Fibroblast of pulmonary artery (primary cell): Measurements from ENCODE around the gene NEURL1.

ENCODE experiments used
- DNase-seq: peaks from one replicate; pipeline ENCODE4 v3.0.0-alpha.2; 2010; ENCODE audit warnings: low read depth
- H3K4me3 ChIP-seq: replicated peaks from 2 replicates; pipeline ENCODE4 v1.5.1; 2011; ENCODE audit warnings: low read depth, mild to moderate bottlenecking, control low read depth, low read length, moderate library complexity
- TF ChIP-seq, protein P1 (sequence below): IDR thresholded peaks from 2 replicates; pipeline ENCODE4 v1.5.1; 2011; ENCODE audit warnings: mild to moderate bottlenecking, control low read depth, low read length, inconsistent platforms; ENCODE audit errors: missing control alignments

NEURL1 gene

DNA sequence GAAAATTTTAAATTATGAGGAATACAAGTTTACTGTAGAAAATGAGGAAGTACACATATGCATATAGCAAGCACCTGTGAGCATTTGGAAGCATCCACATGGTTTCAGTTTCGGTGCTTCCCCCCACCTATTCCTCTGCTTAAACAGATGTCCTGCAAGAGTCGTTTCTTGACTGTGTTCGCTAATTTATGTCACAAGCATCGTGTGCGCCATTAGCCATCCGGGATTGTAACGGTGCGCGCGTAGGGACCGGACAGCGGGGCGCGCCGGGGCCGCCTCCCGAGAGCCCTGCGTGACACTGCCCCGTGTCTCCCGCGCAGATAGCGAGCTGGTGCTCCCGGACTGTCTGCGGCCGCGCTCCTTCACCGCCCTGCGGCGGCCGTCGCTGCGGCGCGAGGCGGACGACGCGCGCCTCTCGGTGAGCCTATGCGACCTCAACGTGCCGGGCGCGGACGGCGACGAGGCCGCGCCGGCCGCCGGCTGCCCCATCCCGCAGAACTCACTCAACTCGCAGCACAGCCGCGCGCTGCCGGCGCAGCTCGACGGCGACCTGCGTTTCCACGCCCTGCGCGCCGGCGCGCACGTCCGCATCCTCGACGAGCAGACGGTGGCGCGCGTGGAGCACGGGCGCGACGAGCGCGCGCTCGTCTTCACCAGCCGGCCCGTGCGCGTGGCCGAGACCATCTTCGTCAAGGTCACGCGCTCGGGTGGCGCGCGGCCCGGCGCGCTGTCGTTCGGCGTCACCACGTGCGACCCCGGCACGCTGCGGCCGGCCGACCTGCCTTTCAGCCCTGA is 90.9 kb downstream of the NEURL1 start:
- H3K4me3 ChIP-seq: no peak overlapping the region
- no peak for DNase-seq
- TF ChIP-seq, protein P1, sequence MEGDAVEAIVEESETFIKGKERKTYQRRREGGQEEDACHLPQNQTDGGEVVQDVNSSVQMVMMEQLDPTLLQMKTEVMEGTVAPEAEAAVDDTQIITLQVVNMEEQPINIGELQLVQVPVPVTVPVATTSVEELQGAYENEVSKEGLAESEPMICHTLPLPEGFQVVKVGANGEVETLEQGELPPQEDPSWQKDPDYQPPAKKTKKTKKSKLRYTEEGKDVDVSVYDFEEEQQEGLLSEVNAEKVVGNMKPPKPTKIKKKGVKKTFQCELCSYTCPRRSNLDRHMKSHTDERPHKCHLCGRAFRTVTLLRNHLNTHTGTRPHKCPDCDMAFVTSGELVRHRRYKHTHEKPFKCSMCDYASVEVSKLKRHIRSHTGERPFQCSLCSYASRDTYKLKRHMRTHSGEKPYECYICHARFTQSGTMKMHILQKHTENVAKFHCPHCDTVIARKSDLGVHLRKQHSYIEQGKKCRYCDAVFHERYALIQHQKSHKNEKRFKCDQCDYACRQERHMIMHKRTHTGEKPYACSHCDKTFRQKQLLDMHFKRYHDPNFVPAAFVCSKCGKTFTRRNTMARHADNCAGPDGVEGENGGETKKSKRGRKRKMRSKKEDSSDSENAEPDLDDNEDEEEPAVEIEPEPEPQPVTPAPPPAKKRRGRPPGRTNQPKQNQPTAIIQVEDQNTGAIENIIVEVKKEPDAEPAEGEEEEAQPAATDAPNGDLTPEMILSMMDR: no peak

DNA sequence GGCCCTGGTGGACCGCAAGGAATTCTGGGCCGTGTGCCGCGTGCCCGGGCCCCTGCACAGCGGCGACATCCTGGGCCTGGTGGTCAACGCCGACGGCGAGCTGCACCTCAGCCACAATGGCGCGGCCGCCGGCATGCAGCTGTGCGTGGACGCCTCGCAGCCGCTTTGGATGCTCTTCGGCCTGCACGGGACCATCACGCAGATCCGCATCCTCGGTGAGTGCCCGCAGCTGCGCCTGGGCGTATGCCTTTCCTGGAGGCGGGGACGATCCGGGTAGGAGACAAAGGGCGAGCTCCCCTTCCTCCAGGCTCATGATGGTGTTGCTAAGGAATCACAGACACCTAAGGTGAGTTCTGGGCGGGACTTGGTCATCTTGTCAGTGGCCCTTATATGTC is 91.5 kb downstream of the NEURL1 start:
- TF ChIP-seq, protein P1: no peak
- no peak for DNase-seq
- no peak overlapping the region for H3K4me3 ChIP-seq

DNA sequence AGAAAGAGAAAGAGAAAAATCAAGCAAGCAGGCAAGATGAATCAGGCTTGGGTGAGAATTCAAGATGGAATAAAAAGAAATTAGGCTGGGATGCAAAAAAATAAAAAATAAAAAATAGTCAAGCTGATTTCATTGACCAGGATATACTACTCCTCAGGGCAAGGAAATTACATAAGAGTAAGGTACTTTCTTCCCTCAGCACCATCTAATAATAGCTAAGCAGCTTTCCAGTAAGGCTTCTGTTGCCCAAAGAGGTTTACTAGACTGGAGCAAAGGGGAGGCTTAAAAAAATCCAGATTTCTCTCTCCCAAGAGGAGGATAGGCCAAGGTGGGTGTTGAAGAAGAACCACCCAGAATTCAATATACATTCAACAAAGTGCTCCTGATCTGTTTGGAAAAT is 93.6 kb downstream of the NEURL1 start:
- H3K4me3 ChIP-seq: no peak overlapping the region
- DNase-seq: no peak
- TF ChIP-seq, protein P1: no peak

DNA sequence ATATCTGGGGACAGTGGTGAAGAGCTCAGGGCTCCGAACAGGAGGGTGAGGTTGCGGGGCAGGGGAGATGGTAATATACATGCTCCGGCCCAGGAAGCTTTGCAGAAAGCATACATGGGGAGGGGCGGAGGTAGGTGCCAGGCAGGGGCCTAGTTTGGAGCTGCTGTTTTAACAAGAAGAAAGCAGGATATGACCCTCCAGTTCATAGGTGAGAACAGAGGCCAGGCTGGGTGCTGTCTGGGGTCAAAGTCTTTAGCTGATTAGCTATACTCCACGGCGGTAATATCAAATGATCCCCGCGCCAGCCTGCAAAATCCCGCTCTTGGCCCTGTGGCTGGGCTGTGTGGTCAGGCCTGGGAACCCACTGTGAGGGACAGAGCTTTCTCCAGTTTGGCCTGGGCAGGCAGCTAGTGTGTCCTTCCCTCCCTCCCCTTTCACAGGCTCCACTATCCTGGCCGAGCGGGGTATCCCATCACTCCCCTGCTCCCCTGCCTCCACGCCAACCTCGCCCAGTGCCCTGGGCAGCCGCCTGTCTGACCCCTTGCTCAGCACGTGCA is 95.6 kb downstream of the NEURL1 start:
- H3K4me3 ChIP-seq: no peak overlapping the region
- TF ChIP-seq, protein P1: no peak
- DNase-seq: no peak

DNA sequence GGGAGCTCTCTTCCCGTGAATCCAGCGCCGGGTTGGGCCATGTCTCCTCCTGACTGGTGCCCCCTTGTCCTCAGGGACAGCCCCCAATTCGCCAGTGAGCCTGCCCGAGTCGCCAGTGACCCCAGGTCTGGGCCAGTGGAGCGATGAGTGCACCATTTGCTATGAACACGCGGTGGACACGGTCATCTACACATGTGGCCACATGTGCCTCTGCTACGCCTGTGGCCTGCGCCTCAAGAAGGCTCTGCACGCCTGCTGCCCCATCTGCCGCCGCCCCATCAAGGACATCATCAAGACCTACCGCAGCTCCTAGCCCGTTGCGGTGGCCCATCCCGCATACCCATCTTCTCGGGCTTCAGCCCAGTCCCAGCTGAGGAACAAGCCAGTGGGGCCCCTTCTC is 96.6 kb downstream of the NEURL1 start:
- TF ChIP-seq, protein P1: no peak
- DNase-seq: no peak
- no peak overlapping the region for H3K4me3 ChIP-seq

DNA sequence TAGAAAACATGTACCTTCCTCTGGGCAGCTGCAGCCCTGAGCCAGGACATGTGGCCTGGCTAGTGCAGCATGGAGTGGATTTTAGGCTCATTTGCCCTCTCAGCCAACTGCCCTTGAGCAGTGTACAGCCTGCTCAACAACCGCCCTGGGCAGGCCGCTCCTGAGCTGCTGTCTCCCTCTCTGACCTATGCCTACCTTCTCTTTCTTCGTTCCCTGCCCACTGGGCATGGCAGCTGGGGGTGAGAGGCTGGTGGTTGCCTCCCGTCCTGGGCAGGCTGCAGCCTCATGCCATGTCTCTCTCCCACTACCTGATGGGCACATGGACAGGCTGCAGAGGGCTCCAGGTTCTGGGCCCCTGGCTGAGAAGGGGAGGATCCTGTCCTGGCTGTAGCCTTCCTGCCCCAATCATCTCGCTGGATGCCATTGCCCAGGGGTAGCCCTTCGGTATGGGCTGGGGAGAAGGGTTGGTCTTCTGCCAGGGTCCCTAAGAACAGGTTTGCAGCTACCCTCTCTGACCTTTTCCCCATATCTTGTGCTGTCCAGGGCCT is 97.3 kb downstream of the NEURL1 start:
- no peak overlapping the region for H3K4me3 ChIP-seq
- DNase-seq: no peak
- TF ChIP-seq, protein P1: no peak
